PC-9 (cell line): ENCODE measurements around the gene BDH1. TPM values are rescaled to one million over a fixed set of nuclear protein-coding genes. Genes with fewer than 3 reads are reported as not detected.

ENCODE experiments used
- BruUV-seq: library from RNA; stranded (reverse); fragments of 400-500 nt; replicated peaks from 2 replicates; lab custom pipeline; 2021; lab: Mats Ljungman, UMichigan
- CTCF ChIA-PET: fragments of 300-600 bp; sonication (Branson Sonifier 250); formaldehyde crosslinking; loops from one replicate; lab custom pipeline; 2022; ENCODE audit warnings: antibody characterized with exemption; lab: Charles Lee
- POLR2A ChIA-PET: fragments of 300-600 bp; sonication (Branson Sonifier 250); formaldehyde crosslinking; loops from one replicate; lab custom pipeline; 2022; ENCODE audit warnings: antibody characterized with exemption; ENCODE audit not compliant: unreplicated experiment; lab: Charles Lee
- DNase-seq, 2 experiments: peaks; one replicate each; pipeline versions ENCODE4 v3.0.0 to v3.0.0-alpha.2; 2015 to 2022; ENCODE audit warnings: mixed read lengths in 1 of 2
- H2AFZ ChIP-seq: fragments of 200-600 bp; sonication (generic); 2 replicates; pipeline ENCODE4 v1.8.1; 2017; ENCODE audit warnings: antibody characterized with exemption
- H3F3A ChIP-seq: fragments of 200-600 bp; sonication (generic); 2 replicates; pipeline ENCODE4 v1.8.1; 2017; ENCODE audit warnings: antibody characterized with exemption, mild to moderate bottlenecking, low read depth; ENCODE audit not compliant: insufficient read depth
- H3K27ac ChIP-seq: fragments of 200-600 bp; sonication (generic); 2 replicates; pipeline ENCODE4 v1.6.1; 2016; ENCODE audit warnings: mixed run types
- H3K27me3 ChIP-seq: fragments of 200-600 bp; sonication (generic); 2 replicates; pipeline ENCODE4 v1.6.1; 2016; ENCODE audit warnings: low read depth, mixed run types; ENCODE audit not compliant: insufficient read depth
- H3K36me3 ChIP-seq: fragments of 200-600 bp; sonication (generic); 2 replicates; pipeline ENCODE4 v1.6.1; 2016; ENCODE audit warnings: low read depth, mixed run types
- H3K4me1 ChIP-seq: fragments of 200-600 bp; sonication (generic); replicated peaks from 2 replicates; pipeline ENCODE4 v1.6.1; 2016; ENCODE audit warnings: mixed run types; ENCODE audit not compliant: insufficient read depth
- H3K4me2 ChIP-seq: fragments of 200-600 bp; sonication (generic); 2 replicates; pipeline ENCODE4 v1.6.1; 2017; ENCODE audit warnings: mixed run types
- H3K4me3 ChIP-seq: fragments of 200-600 bp; sonication (generic); 2 replicates; pipeline ENCODE4 v1.6.1; 2016; ENCODE audit warnings: mixed run types
- H3K79me2 ChIP-seq: fragments of 200-600 bp; sonication (generic); 2 replicates; pipeline ENCODE4 v1.6.1; 2017; ENCODE audit warnings: low read depth, mixed run types
- H3K9me2 ChIP-seq: fragments of 200-600 bp; sonication (generic); 2 replicates; pipeline ENCODE4 v1.8.1; 2017; ENCODE audit warnings: mild to moderate bottlenecking; ENCODE audit not compliant: insufficient read depth
- H3K9me3 ChIP-seq: fragments of 200-600 bp; sonication (generic); 2 replicates; pipeline ENCODE4 v1.8.1; 2016; ENCODE audit warnings: low read depth; ENCODE audit not compliant: insufficient read depth
- H4K20me1 ChIP-seq: fragments of 200-600 bp; sonication (generic); 2 replicates; pipeline ENCODE4 v1.8.1; 2017; ENCODE audit not compliant: insufficient read depth
- CTCF ChIP-seq: fragments of 200-600 bp; sonication (generic); conservative IDR thresholded peaks from 2 replicates; pipeline ENCODE4 v1.6.1; 2017; ENCODE audit warnings: mixed run types, antibody characterized with exemption, mild to moderate bottlenecking, moderate library complexity
- EZH2 ChIP-seq: fragments of 200-600 bp; sonication (generic); IDR thresholded peaks from 2 replicates; pipeline ENCODE4 v1.8.0; 2017; ENCODE audit warnings: antibody characterized with exemption, low read depth
- intact Hi-C: fragments of 100-400 bp; cut with micrococcal nuclease; formaldehyde crosslinking; loops from one replicate; pipeline ENCODE4 v1.10.0; 2022; ENCODE audit not compliant: unreplicated experiment
- total RNA-seq: library from RNA; stranded (reverse); gene quantifications from 2 replicates; pipeline ENCODE4 v1.2.3, GENCODE V29; 2021

Gene BDH1
- total RNA-seq, 1 experiment from 2014 or later: 55.1 TPM

DNA sequence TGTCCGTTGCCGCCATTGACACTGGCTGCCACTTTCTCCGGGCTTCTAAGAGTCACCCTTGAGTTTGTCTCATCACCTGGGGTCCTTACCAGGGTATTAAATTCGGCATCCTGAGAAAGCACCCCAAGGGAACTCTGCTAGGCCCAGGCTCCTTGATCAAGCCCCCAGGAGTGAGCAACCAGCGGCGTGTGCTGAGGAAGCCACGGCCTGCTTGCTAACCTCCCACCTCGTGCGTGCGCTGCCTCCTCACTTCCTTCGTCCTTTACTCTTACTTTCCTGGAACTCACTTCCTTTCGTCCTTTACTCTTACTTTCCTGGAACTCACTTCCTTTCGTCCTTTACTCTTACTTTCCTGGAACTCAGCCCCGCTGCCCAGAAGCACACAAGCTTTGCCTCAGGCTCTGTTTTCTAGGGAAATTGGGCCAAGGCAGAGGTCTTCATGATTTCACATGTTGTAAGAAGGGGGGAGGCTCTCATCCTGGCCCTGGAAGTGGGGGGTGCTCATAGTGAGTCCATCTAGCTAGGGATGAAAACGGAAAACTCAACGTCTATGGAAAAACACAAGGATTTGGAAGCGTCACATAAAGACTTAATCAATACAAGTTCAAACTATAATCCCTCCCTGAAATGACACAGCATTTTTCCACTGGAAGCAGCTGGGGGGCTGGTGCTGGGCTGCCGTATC, 36.7 kb upstream of the BDH1 start:
- no peaks in the 10 kb centered on the region for H3K9me2 ChIP-seq
- H3K4me1 ChIP-seq: peaks cover 11% of the 10 kb centered on the region
- H3K27me3 ChIP-seq: no peaks in the 10 kb centered on the region
- DNase-seq: peak in 1 of 2 experiments; percentile 11
- ChIA-PET CTCF (no interaction called here), POLR2A (no interaction called here)
- H3K79me2 ChIP-seq: no peaks in the 10 kb centered on the region
- H4K20me1 ChIP-seq: no peaks in the 10 kb centered on the region
- TF ChIP-seq CTCF (no peak), EZH2 (no peak)
- H3K9me3 ChIP-seq: no peaks in the 10 kb centered on the region
- H2AFZ ChIP-seq: no peak overlapping the region
- intact Hi-C loops: no loop called here
- BruUV-seq: no TSS peak
- H3F3A ChIP-seq: peaks cover 16% of the 10 kb centered on the region
- H3K4me2 ChIP-seq: no peak overlapping the region
- no peak overlapping the region for H3K27ac ChIP-seq
- no peaks in the 10 kb centered on the region for H3K36me3 ChIP-seq
- no peak overlapping the region for H3K4me3 ChIP-seq

- ChIA-PET POLR2A (no interaction called here), CTCF (no interaction called here)
- TF ChIP-seq EZH2: no peak
- TF ChIP-seq CTCF: no peak
- peak in 1 of 2 experiments; percentile 32 for DNase-seq
- H3K27ac ChIP-seq: no peak overlapping the region
- H3K79me2 ChIP-seq: no peaks in the 10 kb centered on the region
- H3K9me3 ChIP-seq: no peaks in the 10 kb centered on the region
- intact Hi-C loops: no loop called here
- no peak overlapping the region for H3K4me3 ChIP-seq
- H3K36me3 ChIP-seq: no peaks in the 10 kb centered on the region
- BruUV-seq: no TSS peak
- H3F3A ChIP-seq: peaks cover 16% of the 10 kb centered on the region
- H3K9me2 ChIP-seq: no peaks in the 10 kb centered on the region
- H3K27me3 ChIP-seq: no peaks in the 10 kb centered on the region
- H2AFZ ChIP-seq: no peak overlapping the region
- H4K20me1 ChIP-seq: no peaks in the 10 kb centered on the region
- no peak overlapping the region for H3K4me2 ChIP-seq
- peaks cover 11% of the 10 kb centered on the region for H3K4me1 ChIP-seq
Measured at GRCh38 chr3:197591816-197592215, 36.0 kb upstream of the BDH1 start.

DNA sequence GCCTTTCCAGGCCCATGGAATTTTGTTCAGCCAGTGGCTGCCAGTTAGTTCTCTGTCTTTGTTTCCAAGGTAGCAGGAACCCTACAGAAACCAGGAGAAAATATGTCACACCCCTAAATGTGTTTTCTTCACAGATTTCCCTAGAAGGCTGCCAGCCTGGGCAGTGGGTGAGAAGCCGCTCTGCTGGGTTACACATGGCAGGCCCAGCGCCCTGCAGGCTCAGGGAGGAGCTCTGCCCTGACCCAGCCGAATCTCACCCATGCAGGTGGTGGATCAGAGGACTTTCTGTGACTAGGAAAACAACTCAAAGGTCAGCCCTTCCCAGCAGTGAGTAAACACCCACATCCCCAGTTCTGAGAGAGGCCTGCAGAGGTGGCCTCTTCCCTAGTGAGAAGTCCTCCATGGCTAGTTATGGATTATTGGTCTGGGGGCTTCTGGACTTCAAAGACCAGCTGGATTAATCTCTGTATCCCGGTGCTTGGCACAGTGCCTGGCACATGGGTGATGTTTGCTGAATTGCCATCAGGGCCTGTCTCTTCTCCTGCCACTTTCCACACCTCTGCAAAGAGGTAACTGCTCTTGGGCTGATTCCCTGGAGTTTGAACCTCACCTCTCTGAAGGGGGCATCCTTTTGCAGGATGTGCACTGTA, 34.7 kb upstream of the BDH1 start:
- peak; percentile 51 to 73 for DNase-seq

More for the DNA sequence above, 34.7 kb upstream of the BDH1 start:
- POLR2A ChIA-PET: no interaction called here
- peak overlapping the region; percentile 28 for H3K4me2 ChIP-seq
- TF ChIP-seq CTCF: no peak
- TF ChIP-seq EZH2: no peak
- H4K20me1 ChIP-seq: no peaks in the 10 kb centered on the region
- peak overlapping the region; percentile 25 for H3K27ac ChIP-seq
- H3K4me3 ChIP-seq: no peak overlapping the region
- no TSS peak for BruUV-seq
- intact Hi-C loops: no loop called here
- no peaks in the 10 kb centered on the region for H3K9me3 ChIP-seq
- no peaks in the 10 kb centered on the region for H3K79me2 ChIP-seq
- H3K9me2 ChIP-seq: no peaks in the 10 kb centered on the region
- CTCF ChIA-PET: interaction anchor here (0.6 kb wide), 1 partner anchor 20 kb away, joined by 6 read pairs; no protein-coding TSS in a partner anchor
- H3F3A ChIP-seq: peaks cover 11% of the 10 kb centered on the region
- no peaks in the 10 kb centered on the region for H3K27me3 ChIP-seq
- H3K36me3 ChIP-seq: no peaks in the 10 kb centered on the region
- peaks cover 11% of the 10 kb centered on the region for H3K4me1 ChIP-seq
- H2AFZ ChIP-seq: peak overlapping the region; percentile 61
